GM19240 (cell line): ENCODE data around the gene PDLIM7.

ENCODE experiments used
- DNase-seq: peaks from one replicate; pipeline ENCODE4 v3.0.0; 2011; ENCODE audit warnings: low spot score; ENCODE audit not compliant: insufficient read length

PDLIM7 gene

GRCh38 chr5:177474002-177474476 is 23.4 kb downstream of the PDLIM7 start:
- no peak for DNase-seq

- DNase-seq = no peak
Observed at GRCh38 chr5:177473443-177474001, 23.9 kb downstream of the PDLIM7 start, which contains the start of gene DBN1. Gene DBN1, minus strand, starts transcription at chr5:177473634. Its CDS starts 113 bp downstream, at chr5:177473521.

- DNase-seq = peak; percentile 74
Observed at GRCh38 chr5:177472460-177473442, 24.7 kb downstream of the PDLIM7 start.

GRCh38 chr5:177471610-177472356 is 25.6 kb downstream of the PDLIM7 start:
- no peak for DNase-seq

GRCh38 chr5:177470759-177471536 is 26.5 kb downstream of the PDLIM7 start:
- no peak for DNase-seq

- no peak for DNase-seq
Observed at GRCh38 chr5:177469750-177470525, 27.5 kb downstream of the PDLIM7 start.

- no peak for DNase-seq
Observed at GRCh38 chr5:177468685-177469628, 28.4 kb downstream of the PDLIM7 start.

- no peak for DNase-seq
Observed at GRCh38 chr5:177468329-177468684, 29.1 kb downstream of the PDLIM7 start.

- no peak for DNase-seq
Observed at GRCh38 chr5:177467436-177467835, 30.0 kb downstream of the PDLIM7 start.

GRCh38 chr5:177466861-177467260 is 30.5 kb downstream of the PDLIM7 start:
- DNase-seq = no peak

- DNase-seq = no peak
Observed at GRCh38 chr5:177465044-177465443, 32.4 kb downstream of the PDLIM7 start.

- DNase-seq = no peak
Observed at GRCh38 chr5:177462021-177462670, 35.3 kb downstream of the PDLIM7 start.

GRCh38 chr5:177459819-177460628 is 37.4 kb downstream of the PDLIM7 start:
- DNase-seq = no peak

GRCh38 chr5:177459357-177459756 is 38.0 kb downstream of the PDLIM7 start:
- DNase-seq = no peak

GRCh38 chr5:177458912-177459350 is 38.5 kb downstream of the PDLIM7 start:
- DNase-seq = no peak

GRCh38 chr5:177457852-177458681 is 39.3 kb downstream of the PDLIM7 start:
- no peak for DNase-seq
